Medulla oblongata (tissue), 1 donor: Measurements from ENCODE around the gene TCF7L1.
"Not testable (repeated sequence)": the region's sequence is repeated elsewhere in the genome, so short reads cannot be mapped to it uniquely, and the experiment has no call there.

ENCODE experiments used
- DNase-seq: peaks from one replicate; pipeline ENCODE4 v3.0.0-alpha.2; 2015; ENCODE audit errors: extremely low spot score

TCF7L1 gene

DNA sequence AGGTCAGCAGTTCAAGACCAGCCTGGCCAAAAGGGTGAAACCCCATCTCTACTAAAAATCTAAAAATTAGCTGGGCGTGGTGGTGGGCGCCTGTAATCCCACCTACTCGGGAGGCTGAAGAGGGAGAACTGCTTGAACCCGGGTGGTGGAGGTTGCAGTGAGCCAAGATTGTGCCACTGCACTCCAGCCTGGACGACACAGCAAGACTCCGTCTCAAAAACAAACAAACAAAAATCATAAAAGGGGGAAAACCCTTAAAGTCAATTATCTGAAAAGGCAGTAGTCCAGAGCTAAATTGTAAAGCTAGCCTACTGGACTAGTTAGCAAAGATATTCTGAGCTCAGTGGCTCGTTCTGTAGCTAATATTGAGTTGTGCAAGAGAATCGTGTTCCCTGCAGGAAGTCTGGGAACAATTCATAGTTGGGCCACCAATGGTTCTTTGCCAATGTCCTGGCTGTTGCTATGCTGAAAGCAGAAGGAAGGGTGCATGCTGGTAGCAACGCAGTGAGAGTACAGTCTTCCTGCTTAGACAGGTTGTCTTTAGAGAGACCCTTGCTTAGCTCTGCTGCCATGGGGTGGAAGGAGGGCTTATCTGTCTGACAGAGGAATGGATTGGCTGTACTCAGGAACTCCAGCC lies 190.3 kb downstream of the TCF7L1 start:
- DNase-seq, result no peak

DNA sequence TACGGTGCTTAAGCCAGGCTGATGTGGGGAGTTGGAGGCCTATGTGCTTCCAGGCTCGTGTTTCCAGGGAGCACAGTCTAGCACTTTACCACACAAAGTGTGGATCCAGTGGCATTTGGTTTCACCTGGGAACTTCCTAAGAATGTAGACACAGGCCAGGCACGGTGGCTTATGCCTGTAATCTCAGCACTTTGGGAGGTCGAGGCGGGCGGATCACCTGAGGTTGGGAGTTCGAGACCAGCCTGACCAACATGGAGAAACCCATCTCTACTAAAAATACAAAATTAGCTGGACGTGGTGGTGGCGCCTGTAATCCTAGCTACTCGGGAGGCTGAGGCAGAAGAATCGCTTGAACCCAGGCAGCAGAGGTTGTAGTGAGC lies 190.8 kb downstream of the TCF7L1 start:
- not testable (repeated sequence) for DNase-seq

DNA sequence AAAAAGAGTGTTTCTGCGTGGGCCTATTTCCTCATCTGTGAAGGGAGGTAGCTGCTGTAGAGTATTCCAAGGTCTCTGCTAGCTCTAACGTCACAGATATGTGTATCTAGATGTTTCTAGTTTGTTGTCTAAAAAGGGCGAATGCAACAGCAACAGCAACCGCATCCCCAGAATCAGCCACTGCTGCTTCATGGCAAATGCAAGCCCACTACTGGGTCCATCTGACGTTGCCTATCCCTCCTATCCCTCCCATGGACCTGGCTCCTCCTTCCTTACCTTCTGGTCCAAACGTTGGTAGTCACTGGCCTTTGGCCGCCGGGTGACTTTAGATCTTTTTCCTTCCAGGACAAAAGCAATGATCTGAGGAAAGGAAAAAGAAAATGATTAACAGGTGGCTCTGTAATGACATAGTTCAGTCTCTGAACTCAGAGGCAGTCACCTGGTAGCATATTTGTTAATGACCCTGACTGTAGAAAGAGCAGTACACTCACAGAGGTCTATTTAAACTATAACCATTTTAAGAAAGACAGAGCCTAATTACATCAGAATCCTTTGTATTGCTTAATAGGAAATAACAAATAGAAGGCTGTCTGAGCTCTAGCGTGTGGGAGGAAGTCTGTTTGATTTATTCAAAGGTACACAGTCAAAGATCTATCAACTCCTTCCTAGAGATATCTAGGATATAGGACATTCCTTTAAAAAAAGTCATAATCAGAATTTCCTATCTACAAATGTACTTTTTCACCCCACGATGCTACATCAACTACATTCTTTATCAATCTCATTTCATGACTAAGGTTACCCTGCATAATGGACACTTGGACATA lies 191.7 kb downstream of the TCF7L1 start:
- no peak for DNase-seq

DNA sequence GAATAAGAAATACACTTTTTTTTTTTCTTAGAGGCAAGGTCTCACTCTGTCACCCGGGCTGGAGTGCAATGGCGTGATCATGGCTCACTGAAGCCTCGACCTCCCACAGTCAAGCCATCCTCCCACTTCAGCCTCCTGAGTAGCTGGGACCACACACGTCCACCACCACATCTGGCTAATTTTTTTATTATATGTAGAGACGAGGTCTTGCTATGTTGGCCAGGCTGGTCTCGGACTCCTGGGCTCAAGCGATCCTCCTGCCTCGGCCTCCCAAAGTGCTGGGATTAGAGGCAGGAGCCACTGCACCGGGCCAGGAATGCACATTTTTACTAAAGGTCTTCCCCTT lies 192.2 kb downstream of the TCF7L1 start:
- no peak for DNase-seq

DNA sequence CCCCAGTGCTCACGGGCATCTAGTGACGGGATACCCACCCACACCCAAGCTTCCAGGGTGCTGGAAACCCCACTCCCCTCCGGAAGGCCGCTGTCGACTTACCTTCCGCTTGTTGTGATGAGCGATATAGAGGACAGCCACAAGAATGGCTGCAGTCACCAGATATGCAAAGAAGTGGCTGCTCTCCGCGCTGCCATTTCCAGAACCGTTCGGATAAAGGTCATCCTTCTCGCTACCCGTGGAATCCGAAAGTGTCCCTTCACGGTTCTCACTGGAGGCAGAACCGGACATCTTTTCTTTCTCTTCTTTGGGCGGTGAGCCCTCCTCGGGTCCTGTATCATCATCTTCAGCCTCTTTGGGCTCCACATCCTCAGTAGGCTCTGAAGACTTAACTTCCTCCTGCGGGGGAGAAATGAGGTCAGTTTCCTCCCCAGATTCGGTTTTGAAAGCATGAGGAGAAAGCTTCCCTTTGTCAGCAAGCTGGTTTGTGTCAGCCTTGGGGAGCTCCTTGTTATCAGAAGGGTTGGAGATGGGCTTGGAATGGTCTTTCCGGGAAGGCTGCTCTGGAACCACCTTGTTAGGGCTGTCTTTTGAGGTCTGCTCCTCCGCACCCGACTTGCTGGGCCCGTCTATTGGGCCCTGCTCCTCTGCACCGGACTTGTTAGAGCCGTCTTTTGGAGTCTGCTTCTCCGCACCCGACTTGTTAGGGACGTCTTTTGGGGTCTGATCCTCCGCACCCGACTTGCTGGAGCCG lies 193.4 kb downstream of the TCF7L1 start:
- peak; percentile 75 for DNase-seq

DNA sequence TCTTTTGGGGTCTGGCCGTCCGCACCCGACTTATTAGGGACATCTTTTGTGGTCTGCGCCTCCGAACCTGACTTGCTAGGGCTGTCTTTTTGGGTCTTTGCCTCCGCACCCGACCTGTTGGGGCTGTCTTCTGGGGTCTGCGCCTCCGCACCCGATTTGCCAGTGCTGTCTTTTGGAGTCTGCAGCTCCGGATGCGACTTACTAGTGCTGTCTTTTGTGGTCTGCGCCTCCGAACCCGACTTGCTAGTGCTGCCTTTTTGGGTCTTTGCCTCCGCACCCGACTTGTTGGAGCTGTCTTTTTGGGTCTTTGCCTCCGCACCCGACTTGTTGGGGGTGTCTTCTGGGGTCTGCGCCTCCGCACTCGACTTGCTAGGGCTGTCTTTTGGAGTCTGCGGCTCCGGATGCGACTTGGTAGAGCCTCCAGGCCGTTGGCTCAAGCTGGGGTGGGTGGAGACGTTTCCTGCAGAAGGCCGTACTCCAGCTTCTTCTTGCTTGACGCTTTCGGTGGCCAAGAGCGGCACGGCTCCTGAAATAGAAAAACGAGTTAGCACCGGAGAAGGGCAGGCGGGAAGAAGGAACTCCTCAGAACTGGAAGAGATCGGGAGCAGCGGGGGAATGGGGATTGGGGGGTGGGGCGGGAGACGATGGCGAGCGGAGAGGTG lies 194.1 kb downstream of the TCF7L1 start:
- no peak for DNase-seq

DNA sequence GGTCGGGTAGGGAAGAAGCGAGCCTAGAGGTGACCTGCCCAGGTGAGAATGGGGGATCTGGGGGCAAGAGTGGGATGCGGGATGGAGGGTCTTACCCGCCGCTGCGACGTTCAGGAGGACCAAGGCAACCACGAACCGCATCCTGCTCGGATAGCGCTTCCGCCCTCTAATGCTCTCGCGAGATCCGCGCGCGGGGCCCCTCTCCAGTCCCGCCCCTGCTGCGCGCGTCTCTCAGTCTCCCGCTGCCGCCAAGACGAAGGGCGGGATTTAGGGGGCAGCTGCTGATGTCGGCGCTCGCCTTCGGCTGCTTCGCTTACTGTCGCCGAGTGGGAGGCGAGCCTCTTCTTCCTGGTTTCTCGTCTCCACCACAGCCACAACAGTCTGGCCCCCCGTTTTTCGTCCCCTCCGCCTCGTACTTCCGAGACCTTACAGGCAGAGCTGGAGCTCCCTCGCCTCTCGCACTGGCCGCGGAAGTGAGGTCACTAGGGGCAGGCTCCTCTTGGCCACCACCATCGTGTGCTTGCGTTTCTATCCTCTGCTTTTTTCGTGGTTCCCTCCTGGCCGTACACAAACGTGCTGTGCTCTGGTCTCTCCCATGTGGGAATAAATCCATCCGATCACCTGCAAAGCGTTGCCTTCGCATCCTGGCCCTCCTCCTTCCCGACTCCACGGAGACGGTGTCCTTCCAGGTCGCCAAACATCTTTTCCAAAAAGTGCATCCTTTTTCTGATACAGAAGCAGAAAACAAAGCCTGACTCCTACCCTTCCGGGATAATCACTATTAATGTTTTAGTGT lies 194.8 kb downstream of the TCF7L1 start, which contains the start of gene TGOLN2:
Gene TGOLN2, minus strand, starts transcription at position 168 of the 796 bp plus-strand sequence. Its CDS starts 27 bp downstream, at position 141.
- DNase-seq, result peak; percentile 96

DNA sequence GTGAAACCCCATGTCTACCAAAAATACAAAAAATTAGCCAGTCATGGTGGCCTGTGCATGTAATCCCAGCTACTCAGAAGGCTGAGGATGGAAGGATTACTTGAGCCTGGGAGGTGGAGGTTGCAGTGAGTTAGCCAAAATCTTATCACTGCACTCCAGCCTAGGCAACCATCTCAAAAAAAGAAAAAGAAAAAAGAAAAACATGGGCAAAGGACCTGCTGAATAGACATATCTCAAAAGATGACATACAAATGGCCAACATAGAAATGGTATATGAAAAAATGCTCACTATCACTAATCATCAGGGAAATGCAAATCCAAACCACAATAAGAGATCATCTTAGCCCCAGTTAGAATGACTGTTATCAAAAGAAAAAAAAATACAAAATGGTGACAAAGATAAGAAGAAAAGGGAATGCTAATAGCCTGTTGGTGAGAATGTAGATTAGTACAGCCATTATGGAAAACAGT lies 196.0 kb downstream of the TCF7L1 start:
- no peak for DNase-seq

DNA sequence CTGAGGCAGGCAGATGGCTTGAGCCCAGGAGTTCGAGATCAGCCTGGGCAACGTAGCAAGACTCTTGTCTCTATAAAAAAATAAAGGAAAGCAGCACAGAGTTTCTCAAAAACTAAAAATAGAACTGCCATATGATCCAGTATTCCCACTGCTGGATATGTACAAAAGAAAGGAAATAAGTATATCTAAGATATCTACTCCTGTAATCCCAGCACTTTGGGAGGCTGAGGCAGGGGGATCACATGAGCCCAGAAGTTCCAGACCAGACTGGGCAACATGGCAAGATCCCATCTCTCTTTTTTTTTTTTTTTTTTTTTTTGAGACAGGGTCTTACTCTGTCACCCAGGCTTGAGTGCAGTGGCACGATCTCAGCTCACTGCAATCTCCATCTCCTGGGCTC lies 196.5 kb downstream of the TCF7L1 start:
- not testable (repeated sequence) for DNase-seq

DNA sequence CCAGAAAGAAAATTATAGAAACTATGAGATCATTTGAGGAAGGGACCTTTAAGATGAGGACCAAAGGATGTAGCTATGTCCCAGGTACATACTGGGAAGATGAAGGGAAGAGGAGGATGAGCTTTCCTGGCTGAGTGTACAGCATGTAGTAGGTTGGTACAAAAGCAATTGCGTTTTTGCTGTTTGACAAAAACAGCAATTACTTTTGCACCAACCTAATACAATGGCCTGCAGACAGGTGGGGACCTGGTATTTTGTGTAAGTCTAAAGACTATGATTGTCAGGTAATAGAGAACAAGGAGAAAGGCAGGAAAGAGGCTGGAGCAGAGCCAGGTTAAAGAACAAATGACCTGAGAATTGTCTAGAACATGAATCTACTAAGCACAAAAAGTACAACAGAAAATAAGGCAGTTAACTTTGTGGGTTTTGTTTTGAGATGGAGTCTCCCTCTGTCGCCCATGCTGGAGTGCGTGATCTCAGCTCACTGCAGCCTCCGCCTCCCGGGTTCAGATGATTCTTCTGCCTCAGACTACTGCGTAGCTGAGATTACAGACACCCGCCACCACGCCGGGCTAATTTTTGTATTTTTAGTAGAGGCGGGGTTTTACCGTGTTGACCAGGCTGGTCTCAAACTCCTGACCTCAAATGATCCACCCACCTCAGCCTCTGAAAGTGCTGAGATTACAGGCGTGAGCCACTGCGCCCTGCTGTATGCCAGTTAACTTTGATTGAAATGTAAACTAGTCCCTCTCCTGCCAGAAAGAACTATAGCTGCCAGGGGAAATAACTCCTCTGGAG lies 197.8 kb downstream of the TCF7L1 start:
- DNase-seq, result no peak

DNA sequence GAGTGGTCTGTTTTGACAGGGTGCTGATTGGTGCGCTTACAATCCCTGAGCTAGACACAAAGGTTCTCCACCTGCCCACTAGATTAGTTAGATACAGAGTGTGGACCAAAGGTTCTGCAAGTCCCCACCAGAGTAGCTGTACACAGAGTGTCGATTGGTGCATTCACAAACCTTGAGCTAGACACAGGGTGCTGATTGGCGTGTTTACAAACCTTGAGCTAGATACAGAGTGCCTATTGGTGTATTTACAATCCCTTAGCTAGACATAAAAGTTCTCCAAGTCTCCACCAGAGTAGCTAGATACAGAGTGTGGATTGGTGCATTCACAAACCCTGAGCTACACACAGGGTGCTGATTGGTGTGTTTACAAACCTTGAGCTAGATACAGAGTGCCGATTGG lies 200.7 kb downstream of the TCF7L1 start:
- not testable (repeated sequence) for DNase-seq

DNA sequence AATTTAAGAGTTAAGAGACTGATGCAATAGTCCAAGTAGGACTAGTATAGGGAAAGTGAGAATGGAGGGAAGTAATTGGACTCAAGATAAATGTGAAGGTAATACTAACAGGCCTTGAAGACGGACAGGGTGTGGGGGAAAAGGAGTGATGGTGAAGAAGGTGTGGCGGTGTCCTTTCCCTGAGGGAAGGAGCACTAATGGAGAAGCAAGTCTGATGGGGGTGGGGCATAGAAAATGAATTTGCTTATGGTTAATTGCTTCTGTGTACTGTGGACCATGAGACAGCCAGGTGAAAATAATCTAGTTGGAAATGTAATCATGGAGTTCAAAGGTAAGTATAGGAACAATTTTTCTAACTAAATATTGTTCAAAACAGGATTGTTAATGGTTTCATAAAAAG lies 201.7 kb downstream of the TCF7L1 start:
- no peak for DNase-seq

DNA sequence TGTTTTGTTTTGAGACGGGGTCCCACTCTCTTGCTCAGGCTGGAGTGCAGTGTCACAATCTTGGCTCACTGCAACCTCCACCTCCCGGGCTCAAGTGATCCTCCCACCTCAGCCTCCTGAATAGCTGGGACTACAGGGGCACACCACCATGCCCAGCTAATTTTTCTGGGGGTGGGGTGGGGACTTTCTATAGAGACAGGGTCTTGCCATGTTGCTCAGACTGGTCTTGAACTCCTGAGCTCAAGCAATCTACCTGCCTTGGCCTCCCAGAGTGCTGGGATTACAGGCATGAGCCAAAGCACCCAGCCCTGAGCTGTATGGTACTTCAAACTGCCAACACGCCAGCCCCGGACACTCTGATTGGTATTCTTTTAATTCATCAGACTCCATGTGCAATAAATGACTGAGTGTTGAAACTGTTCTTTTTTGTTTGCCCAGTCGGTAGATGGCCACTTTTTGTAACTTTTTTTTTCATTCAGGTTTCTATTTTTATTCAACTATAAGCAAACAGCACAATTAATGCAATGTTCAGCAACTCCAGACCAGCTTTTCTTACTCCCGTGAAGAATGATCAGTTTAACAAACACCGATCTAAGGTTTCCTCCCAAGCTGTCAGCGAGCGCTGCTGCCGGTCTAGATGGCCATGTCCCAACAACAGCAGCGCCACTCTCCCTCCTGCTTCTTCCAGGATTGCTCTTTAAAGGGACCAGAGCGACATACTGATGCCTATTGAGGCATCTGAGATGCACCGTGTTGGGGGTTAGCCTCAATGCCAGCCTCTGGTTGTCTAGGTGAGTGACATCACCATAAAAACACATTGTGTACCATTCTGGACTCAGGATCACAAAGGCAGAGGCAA lies 207.1 kb downstream of the TCF7L1 start:
- DNase-seq, result no peak

DNA sequence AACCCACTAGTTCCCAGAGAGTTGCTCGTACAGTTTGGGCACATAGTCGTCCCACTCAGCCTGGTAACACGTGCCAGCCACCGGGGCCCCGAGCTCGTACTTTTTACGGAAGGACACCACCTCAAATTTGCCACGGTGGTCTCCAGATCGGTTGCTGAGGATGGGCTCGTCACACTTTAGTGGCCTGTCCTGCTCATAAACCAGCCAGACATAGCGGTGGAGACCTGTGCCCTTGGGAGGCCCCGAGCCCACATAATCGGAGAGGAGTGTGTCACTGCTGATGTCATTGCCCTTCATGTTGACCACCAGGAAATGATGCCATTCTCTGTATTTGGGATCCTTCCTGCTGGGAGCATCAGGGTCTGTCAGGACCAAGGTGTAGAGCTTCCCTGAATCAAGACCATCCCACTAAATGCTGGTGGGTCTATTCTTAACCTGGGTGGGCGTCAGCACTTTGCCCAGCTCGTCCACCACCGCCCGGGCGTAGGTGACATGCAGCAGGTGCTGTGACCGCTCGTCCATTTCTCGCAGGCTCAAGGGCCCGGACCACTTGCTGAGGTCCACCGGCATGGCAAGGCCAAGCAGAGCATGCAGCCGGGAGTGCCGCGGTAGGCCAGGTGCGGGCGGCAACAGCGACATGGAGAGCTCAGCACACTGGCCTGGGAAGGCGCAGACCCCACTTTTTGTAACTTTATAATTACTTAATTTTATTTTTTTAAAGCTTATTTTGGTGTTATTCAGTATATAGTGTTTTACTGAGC lies 208.3 kb downstream of the TCF7L1 start:
- no peak for DNase-seq

DNA sequence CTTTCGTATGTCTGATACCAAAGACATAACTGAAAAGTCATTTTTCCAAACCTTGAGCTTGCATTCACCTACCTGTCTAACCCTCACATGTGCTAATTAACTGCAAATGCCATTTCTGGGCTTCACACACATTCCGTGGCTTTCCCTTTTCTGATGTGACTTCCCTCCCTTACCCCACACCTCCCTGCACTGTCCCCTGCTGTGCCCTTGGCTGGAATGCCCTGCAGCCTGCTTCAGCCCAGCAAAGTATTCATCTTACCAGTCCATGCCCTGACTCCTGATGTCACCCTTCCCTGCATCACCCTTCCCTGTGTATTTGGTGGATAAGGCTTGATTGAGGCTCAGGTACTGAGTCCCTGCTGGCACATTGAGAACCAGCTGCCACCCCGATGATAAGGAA lies 209.0 kb downstream of the TCF7L1 start:
- DNase-seq, result no peak

DNA sequence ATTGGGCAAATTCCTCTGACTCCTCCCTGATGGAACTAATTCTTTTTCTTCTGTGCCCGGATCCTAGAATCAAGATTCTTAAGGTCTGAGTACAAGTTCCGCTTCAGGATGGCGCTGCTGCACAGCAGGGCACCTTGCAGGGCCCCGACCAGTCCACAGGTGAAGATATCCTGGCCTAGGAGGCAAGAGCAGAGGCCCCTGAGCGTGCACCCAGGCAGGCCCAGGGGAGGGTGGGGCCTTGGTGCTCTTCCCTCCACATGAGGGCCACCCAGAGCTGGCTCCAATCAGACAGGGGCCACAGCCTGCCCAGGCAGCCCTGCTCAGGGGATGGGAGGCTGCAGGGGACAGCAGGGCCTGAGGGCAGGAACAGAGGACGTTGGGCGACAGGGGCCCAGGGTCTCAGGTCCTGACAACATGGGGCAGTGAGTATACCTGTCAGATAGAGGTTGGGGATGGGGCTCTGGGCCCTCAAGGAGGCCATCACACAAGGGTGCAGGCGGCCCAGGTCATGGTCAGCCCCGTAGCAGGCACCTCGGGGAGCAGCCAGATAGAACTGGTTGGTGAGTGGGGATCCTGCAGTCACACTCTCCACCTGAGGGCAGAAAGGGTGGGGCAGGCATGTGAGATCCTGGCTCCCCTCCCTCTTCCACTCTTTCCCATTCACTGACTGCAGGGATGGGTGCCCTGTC lies 210.2 kb downstream of the TCF7L1 start:
- DNase-seq, result not testable (repeated sequence)

DNA sequence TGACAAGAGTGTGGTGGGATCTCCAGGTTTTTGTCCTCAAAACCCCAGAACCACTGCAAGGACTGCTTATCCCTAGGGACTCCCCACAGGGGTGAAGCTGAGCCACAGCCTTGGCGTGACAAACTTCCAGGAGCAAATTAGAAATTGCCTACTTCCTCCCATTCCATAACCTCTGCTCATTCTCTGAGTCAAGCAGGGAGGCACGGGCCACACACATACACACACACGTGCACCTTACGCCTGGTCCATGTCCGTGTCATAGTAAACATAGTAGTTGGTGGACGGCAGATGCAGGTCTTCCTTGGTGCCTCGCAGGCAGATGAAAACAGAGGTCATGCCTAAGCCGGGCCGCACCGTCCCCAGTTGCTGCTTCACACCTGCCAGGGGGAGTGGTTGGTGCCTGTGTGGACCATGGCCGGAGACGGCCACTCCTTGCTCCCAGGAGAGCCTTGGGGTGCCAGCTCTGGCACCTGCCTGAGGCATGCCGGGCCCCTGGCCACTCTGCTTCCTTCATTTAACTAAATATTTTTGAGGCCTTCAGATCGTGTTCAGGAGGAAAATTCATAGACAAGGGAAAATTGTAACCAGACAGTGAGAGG lies 211.3 kb downstream of the TCF7L1 start:
- no peak for DNase-seq

DNA sequence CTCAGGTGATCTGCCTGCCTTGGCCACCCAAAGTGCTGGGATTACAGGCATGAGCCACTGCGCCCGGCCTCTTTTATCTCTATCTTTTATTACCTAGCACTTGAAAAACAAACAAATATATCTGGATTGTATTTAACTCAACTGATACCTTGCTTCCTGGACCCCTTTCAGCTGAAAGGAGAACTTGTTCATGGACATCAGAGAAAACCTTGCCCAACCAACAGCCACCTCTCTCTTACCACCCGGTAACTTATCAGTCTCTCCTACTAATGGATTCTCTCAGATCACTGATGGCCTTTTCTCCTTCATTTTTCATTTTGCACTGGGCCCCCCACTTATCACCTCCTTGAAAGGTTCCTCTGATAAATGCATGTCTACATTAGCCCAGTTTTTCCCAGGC lies 214.4 kb downstream of the TCF7L1 start:
- no peak for DNase-seq
